EH (cell line): ENCODE data around the gene CNOT1.

Source experiments
- DNase-seq: peaks from one replicate; pipeline ENCODE4 v3.0.0-alpha.2; 2015; ENCODE audit warnings: low read depth

Gene CNOT1

GRCh38 chr16:58516768-58517107 lies 112.9 kb downstream of the CNOT1 start:
- no peak for DNase-seq

GRCh38 chr16:58515871-58516767 lies 113.5 kb downstream of the CNOT1 start:
- DNase-seq: no peak

GRCh38 chr16:58515125-58515870 lies 114.3 kb downstream of the CNOT1 start, which contains the start of gene SETD6:
Gene SETD6, plus strand, starts transcription at chr16:58515517. Its CDS starts 21 bp downstream, at chr16:58515538.
- DNase-seq: peak; percentile 87

GRCh38 chr16:58513874-58514273 lies 115.8 kb downstream of the CNOT1 start:
- peak; percentile 15 for DNase-seq

- DNase-seq: peak; percentile 63
These were observed 117.5 kb downstream of the CNOT1 start for GRCh38 chr16:58511933-58512815.

GRCh38 chr16:58510776-58511628 lies 118.6 kb downstream of the CNOT1 start:
- DNase-seq: no peak

GRCh38 chr16:58510097-58510775 lies 119.4 kb downstream of the CNOT1 start:
- DNase-seq: no peak

GRCh38 chr16:58509256-58510096 lies 120.2 kb downstream of the CNOT1 start:
- DNase-seq: no peak

- no peak for DNase-seq
These were observed 120.9 kb downstream of the CNOT1 start for GRCh38 chr16:58508671-58509251.

- no peak for DNase-seq
These were observed 121.5 kb downstream of the CNOT1 start for GRCh38 chr16:58507963-58508670.

- no peak for DNase-seq
These were observed 122.2 kb downstream of the CNOT1 start for GRCh38 chr16:58507195-58507962.

- no peak for DNase-seq
These were observed 123.1 kb downstream of the CNOT1 start for GRCh38 chr16:58506241-58507194.

- DNase-seq: no peak
These were observed 125.5 kb downstream of the CNOT1 start for GRCh38 chr16:58503863-58504688.

- no peak for DNase-seq
These were observed 126.3 kb downstream of the CNOT1 start for GRCh38 chr16:58503166-58503862.
